OCI-LY3 (cell line): Measurements from ENCODE around the gene ARHGEF10L.

Experiments
- H2AFZ ChIP-seq: fragments of 200-600, 300-600 bp; shearing (Covaris generic); 2 replicates; pipeline ENCODE4 v1.6.0; 2014; ENCODE audit warnings: antibody characterized with exemption, low read depth, low read length
- H3K27ac ChIP-seq: fragments of 200-600, 300-600 bp; sonication (generic); 2 replicates; pipeline ENCODE4 v1.5.1; 2014; ENCODE audit warnings: mild to moderate bottlenecking, low read length, moderate library complexity, mixed read lengths
- H3K27me3 ChIP-seq: fragments of 200-600, 300-600 bp; sonication (generic); 2 replicates; pipeline ENCODE4 v1.6.1; 2014; ENCODE audit warnings: low read depth, low read length, mixed read lengths
- H3K36me3 ChIP-seq: fragments of 200-600, 300-600 bp; sonication (generic); replicated peaks from 2 replicates; pipeline ENCODE3; 2014; ENCODE audit warnings: low read depth, low read length, mixed read lengths
- H3K4me1 ChIP-seq: fragments of 300-600, 200-600 bp; sonication (generic); 2 replicates; pipeline ENCODE4 v1.6.1; 2014; ENCODE audit warnings: low read length, mixed read lengths
- H3K4me2 ChIP-seq: fragments of 200-600, 300-600 bp; sonication (generic); 2 replicates; pipeline ENCODE4 v1.6.1; 2014; ENCODE audit warnings: low read length, mixed read lengths
- H3K4me3 ChIP-seq: fragments of 300-600, 200-600 bp; sonication (generic); 2 replicates; pipeline ENCODE4 v1.5.1; 2014; ENCODE audit warnings: antibody characterized with exemption, mild to moderate bottlenecking, low read length, moderate library complexity
- H3K79me2 ChIP-seq: fragments of 300-600, 200-600 bp; shearing (Covaris generic); 2 replicates; pipeline ENCODE4 v1.6.1; 2014; ENCODE audit warnings: mild to moderate bottlenecking, low read length, mixed read lengths
- H3K9ac ChIP-seq: fragments of 300-600, 200-600 bp; shearing (Covaris generic); 2 replicates; pipeline ENCODE4 v1.6.0; 2014; ENCODE audit warnings: mild to moderate bottlenecking, low read length, moderate library complexity
- H3K9me3 ChIP-seq: fragments of 200-600, 300-600 bp; shearing (Covaris generic); 2 replicates; pipeline ENCODE4 v1.6.1; 2014; ENCODE audit warnings: low read length, mixed read lengths; ENCODE audit not compliant: insufficient read depth
- H4K20me1 ChIP-seq: fragments of 200-600, 300-600 bp; sonication (generic); 2 replicates; pipeline ENCODE4 v1.6.1; 2016; ENCODE audit warnings: low read length, mixed read lengths; ENCODE audit not compliant: insufficient read depth
- EZH2phosphoT487 ChIP-seq: fragments of 200-600 bp; shearing (Covaris generic); IDR thresholded peaks from 2 replicates; pipeline ENCODE4 v1.6.1; 2018; ENCODE audit warnings: antibody characterized with exemption, mixed run types, low read depth
- TF ChIP-seq, protein P1 (sequence below): fragments of 200-600, 300-600 bp; sonication (generic); IDR thresholded peaks from 2 replicates; pipeline ENCODE4 v1.5.1; 2014; ENCODE audit warnings: antibody characterized with exemption, low read length, low read depth

ARHGEF10L gene

DNA sequence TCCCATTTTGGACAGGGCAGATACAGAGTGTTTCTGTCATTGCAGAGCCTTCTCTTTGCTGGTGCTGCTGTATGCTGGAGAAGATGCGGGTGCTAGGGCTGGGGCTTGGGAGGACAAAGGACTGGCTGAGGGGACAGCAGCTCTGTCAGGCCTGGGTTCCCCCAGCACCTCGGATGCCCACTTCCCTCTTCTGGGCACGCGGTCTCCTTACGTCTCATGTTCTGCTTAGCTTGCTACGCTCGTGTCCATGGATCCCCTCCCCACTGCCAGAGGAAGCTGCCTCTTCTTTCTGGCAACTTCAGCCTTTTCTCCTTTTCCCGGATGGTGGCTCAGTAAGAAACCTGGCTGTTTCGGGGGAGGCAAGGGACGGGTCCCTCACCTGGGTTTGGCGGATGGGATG lies 75.7 kb downstream of the ARHGEF10L start:
- Histone ChIP-seq H3K9me3 (no peaks in the 10 kb centered on the region), H4K20me1 (no peaks in the 10 kb centered on the region), H3K79me2 (no peaks in the 10 kb centered on the region), H3K9ac (no peak overlapping the region), H3K4me3 (no peak overlapping the region), H3K4me1 (no peaks in the 10 kb centered on the region), H3K36me3 (no peaks in the 10 kb centered on the region), H3K4me2 (no peak overlapping the region), H3K27me3 (no peaks in the 10 kb centered on the region), H3K27ac (no peak overlapping the region), H2AFZ (no peak overlapping the region)
- TF ChIP-seq, protein P1, sequence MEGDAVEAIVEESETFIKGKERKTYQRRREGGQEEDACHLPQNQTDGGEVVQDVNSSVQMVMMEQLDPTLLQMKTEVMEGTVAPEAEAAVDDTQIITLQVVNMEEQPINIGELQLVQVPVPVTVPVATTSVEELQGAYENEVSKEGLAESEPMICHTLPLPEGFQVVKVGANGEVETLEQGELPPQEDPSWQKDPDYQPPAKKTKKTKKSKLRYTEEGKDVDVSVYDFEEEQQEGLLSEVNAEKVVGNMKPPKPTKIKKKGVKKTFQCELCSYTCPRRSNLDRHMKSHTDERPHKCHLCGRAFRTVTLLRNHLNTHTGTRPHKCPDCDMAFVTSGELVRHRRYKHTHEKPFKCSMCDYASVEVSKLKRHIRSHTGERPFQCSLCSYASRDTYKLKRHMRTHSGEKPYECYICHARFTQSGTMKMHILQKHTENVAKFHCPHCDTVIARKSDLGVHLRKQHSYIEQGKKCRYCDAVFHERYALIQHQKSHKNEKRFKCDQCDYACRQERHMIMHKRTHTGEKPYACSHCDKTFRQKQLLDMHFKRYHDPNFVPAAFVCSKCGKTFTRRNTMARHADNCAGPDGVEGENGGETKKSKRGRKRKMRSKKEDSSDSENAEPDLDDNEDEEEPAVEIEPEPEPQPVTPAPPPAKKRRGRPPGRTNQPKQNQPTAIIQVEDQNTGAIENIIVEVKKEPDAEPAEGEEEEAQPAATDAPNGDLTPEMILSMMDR, result no peak
- TF ChIP-seq EZH2phosphoT487, result no peak

DNA sequence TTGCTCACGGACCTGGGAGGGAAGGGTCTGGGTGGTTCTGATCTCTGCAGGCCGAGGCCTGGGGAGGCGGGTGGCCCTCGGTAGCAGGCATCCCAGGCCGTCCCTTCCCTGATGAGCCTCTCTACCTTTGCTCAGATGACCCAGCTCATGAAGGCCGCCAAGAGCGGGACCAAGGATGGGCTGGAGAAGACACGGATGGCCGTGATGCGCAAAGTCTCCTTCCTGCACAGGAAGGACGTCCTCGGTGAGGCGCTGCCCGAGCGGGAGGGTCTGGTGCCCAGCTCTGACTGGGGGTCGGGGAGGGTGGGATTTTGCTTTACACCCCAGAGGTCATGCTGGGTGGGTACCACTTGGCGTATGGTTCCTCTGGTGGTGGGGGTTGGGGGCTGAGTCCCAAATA lies 76.5 kb downstream of the ARHGEF10L start:
- H3K4me3 ChIP-seq, result no peak overlapping the region

DNA sequence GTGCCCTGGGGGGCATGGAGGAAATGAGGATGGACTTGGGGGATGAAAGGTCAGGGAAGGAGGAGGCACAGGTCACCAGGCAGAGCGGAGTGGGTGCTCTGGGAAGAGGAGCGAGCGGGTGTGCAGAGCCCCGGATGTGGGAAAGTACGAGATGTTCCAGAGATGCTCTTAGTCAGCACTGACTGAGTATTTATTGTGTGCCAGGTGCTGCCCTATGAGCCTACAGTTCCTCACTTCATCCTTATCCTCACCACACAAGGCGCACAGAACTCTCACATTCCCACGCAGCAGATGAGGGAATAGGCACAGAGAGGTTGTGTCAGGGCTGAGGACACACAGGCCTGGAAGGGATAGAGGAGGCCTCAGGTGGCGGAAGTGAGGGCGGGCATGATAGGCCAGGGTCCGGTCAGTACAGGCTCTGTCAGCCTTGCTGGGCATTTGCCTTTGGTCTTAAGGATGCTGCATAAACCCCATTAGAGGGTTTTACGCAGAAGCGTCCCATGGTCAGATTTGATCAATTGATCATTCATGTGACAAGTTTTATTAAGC lies 77.3 kb downstream of the ARHGEF10L start:
- Histone ChIP-seq H3K27me3 (no peaks in the 10 kb centered on the region), H3K4me2 (no peak overlapping the region), H3K9ac (no peak overlapping the region), H3K9me3 (no peaks in the 10 kb centered on the region), H3K27ac (no peak overlapping the region), H2AFZ (no peak overlapping the region), H3K36me3 (no peaks in the 10 kb centered on the region), H3K79me2 (no peaks in the 10 kb centered on the region), H4K20me1 (no peaks in the 10 kb centered on the region), H3K4me3 (no peak overlapping the region), H3K4me1 (no peaks in the 10 kb centered on the region)
- TF ChIP-seq, protein P1, result no peak
- TF ChIP-seq EZH2phosphoT487, result no peak

More for the DNA sequence above, 76.5 kb downstream of the ARHGEF10L start:
- Histone ChIP-seq H3K27ac (no peak overlapping the region), H2AFZ (no peak overlapping the region), H4K20me1 (no peaks in the 10 kb centered on the region), H3K27me3 (no peaks in the 10 kb centered on the region), H3K79me2 (no peaks in the 10 kb centered on the region), H3K9me3 (no peaks in the 10 kb centered on the region), H3K4me2 (no peak overlapping the region), H3K36me3 (no peaks in the 10 kb centered on the region), H3K4me1 (no peaks in the 10 kb centered on the region), H3K9ac (no peak overlapping the region)
- TF ChIP-seq, protein P1, result no peak
- TF ChIP-seq EZH2phosphoT487, result no peak

DNA sequence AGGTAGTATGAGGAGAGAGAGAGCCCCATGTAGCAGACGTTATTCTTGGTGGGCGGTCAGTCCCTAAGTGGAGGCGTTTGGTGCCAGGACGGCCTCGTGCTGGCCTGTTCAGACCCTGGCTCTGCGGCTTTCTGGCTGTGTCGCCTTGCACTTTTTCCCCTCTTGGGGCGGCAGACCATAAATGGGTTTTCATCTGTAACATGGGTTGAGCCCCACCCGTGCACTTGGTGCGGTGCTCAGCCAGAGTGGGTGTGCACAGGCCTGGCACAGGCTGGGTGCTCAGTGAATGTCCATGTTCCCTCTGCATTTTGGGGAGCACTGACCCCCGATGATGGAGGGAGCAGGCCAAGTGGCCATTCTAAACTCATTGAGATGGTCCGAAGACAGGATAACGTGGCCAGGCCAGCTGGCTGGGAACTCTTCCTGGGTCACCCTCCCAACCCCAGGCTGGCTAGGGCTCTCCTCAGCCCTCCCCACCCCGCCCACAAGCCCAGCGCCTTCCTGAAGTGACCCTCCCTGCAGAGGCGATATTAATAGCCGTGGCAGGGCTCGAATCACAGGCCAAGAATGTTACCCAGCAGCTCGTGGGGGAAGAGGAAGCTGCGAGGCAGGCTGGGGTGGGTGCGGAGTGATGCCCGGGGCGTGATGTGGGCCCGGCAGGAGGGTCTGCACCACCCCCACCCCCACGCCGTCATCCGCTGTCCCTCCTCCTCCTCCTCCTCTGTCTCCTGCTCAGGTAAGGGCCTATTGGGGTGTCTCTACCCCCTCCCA lies 78.5 kb downstream of the ARHGEF10L start:
- H3K27me3 ChIP-seq, result no peaks in the 10 kb centered on the region
- TF ChIP-seq, protein P1, result no peak
- no peak for TF ChIP-seq EZH2phosphoT487
- no peaks in the 10 kb centered on the region for H4K20me1 ChIP-seq
- no peak overlapping the region for H3K27ac ChIP-seq
- no peak overlapping the region for H3K4me3 ChIP-seq
- no peaks in the 10 kb centered on the region for H3K79me2 ChIP-seq
- no peaks in the 10 kb centered on the region for H3K4me1 ChIP-seq
- no peak overlapping the region for H3K4me2 ChIP-seq
- H2AFZ ChIP-seq, result no peak overlapping the region
- H3K36me3 ChIP-seq, result no peaks in the 10 kb centered on the region
- no peak overlapping the region for H3K9ac ChIP-seq
- no peaks in the 10 kb centered on the region for H3K9me3 ChIP-seq
